HFF-Myc (cell line): ENCODE results near the gene MUC6.
A peak's percentile ranks its signal among the peaks of the same experiment; 100 is the strongest.

Experiments used
- DNase-seq: peaks from one replicate; pipeline ENCODE4 v3.0.0-alpha.2; 2011; ENCODE audit warnings: low read depth; ENCODE audit errors: extremely low read depth
- H3K4me3 ChIP-seq: replicated peaks from 2 replicates; pipeline ENCODE4 v1.5.1; 2011; ENCODE audit warnings: low read depth, mild to moderate bottlenecking, control low read depth, low read length
- TF ChIP-seq, protein P1 (sequence below): IDR thresholded peaks from 2 replicates; pipeline ENCODE4 v1.5.1; 2012; ENCODE audit warnings: mild to moderate bottlenecking, low read depth, low read length, control low read depth; ENCODE audit errors: missing control alignments

Gene MUC6

GRCh38 chr11:1050581-1051355 lies 14.2 kb upstream of the MUC6 start:
- TF ChIP-seq, protein P1, sequence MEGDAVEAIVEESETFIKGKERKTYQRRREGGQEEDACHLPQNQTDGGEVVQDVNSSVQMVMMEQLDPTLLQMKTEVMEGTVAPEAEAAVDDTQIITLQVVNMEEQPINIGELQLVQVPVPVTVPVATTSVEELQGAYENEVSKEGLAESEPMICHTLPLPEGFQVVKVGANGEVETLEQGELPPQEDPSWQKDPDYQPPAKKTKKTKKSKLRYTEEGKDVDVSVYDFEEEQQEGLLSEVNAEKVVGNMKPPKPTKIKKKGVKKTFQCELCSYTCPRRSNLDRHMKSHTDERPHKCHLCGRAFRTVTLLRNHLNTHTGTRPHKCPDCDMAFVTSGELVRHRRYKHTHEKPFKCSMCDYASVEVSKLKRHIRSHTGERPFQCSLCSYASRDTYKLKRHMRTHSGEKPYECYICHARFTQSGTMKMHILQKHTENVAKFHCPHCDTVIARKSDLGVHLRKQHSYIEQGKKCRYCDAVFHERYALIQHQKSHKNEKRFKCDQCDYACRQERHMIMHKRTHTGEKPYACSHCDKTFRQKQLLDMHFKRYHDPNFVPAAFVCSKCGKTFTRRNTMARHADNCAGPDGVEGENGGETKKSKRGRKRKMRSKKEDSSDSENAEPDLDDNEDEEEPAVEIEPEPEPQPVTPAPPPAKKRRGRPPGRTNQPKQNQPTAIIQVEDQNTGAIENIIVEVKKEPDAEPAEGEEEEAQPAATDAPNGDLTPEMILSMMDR: peak; percentile 87
- no peak overlapping the region for H3K4me3 ChIP-seq
- peak; percentile 12 for DNase-seq

DNA sequence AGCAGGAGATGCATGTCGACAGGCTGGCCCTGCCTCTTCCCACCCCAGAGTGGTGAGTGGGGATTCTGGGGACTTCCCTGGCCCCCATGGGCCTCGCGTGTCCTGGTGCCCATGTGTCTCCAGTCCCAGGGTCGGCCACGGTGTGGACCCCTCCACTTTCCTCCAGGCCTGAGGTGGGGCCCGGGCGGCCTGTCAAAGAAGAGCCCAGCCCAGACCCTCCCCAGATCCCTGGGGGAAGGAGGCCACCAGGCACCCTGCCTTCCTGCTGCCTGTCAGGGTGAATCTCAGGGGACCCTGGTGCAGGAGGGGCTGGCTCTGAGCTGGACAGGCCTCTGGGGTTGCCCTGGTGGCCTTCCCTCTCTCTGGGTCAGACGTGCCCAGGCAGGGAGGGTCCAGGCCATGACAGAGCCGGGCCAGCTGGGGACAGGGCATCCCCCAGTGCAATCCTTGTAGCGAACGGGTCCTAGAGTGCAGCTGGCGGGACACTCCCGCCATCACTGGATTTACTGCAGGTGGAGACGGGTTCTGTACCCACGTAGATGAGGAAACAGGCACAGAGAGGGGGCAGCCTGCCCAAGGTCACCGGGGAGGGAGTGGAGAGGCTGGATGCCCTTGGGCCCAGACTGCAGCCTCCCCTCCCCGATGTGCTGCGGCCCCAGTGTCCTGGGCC lies 13.5 kb upstream of the MUC6 start:
- DNase-seq: no peak
- TF ChIP-seq, protein P1: no peak

GRCh38 chr11:1049431-1049891 lies 12.9 kb upstream of the MUC6 start:
- TF ChIP-seq, protein P1: no peak
- DNase-seq: no peak
- H3K4me3 ChIP-seq: no peak overlapping the region

More for the DNA sequence above, 13.5 kb upstream of the MUC6 start:
- no peak overlapping the region for H3K4me3 ChIP-seq

DNA sequence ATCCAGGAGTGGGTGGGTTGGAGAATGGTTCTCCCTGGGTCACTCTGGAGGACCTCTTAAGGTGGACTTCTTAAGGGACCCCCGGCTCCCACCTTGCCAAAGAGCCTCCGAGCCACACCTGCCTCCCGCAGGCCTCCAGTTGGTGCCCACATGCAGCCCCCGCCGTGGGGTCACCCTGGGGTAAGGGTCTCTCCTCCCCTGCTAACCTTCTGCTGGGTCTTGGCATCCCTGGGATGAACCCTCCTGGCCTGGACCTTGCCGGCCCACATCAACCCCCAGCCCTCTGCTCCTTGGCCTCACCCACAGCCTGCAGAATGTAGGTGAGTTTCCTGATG lies 12.5 kb upstream of the MUC6 start:
- H3K4me3 ChIP-seq: no peak overlapping the region
- TF ChIP-seq, protein P1: no peak
- DNase-seq: no peak

DNA sequence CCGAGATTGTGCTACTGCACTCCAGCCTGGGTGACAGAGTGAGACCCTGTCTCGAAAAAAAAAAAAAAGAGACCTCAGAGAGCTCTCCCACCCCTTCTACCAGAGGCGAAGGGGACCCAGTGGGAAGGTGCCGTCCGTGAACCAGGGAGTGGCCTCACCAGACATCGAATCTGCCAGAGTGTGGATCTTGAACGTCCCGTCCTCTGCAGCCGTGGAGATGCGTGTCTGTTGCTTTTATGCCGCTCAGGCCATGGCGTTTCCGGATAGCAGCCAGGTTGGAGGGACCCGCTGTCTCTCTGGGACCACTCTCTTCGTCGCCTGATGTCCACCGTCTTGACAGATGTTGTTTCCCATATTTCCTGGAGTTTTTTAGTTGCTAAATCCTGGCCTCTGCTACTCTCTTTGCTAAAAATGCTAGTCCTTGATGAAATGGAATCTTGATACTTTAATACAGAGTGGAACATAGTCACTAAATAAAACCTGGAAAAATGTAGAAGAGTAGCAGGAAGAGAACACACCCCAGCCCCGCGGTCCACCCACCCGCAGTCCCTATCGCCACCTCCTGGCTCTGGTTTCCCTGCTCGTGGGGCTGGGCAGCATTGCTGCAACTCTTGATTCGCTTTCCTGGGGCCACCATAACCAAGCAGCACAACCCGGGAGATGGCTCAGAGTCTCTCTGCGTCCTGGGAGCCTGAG lies 12.0 kb upstream of the MUC6 start:
- DNase-seq: no peak
- H3K4me3 ChIP-seq: no peak overlapping the region
- TF ChIP-seq, protein P1: no peak

DNA sequence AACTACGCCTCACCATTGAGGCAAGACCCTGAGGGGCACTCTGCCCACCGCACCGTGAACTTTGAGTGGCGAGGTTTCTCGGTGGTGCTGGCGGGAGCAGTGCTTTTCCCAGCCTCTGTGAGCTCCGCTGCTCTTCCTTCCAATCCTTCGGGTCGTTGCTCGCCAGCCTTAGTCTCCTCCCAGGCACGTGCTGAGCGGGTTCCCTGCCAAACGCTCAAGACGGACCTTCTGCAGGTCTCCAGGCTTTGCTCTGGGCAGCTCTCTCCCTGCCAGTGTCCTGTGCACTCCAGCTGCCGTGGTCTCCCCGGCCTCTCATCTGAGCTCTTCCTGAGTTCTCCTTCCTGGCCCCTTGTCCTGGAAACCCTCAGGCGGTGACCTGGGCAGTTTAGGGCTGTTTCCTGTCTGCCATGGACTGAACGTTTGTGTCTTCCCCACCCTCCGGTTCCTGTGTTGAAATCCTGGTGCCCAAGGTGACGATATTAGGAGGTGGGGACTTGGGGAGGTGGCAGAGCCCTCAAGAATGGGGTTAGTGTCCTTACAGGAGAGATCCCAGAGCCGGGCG lies 11.2 kb upstream of the MUC6 start:
- TF ChIP-seq, protein P1: no peak
- no peak overlapping the region for H3K4me3 ChIP-seq
- DNase-seq: no peak
